ENCODE data around the gene LMBR1.

DNA sequence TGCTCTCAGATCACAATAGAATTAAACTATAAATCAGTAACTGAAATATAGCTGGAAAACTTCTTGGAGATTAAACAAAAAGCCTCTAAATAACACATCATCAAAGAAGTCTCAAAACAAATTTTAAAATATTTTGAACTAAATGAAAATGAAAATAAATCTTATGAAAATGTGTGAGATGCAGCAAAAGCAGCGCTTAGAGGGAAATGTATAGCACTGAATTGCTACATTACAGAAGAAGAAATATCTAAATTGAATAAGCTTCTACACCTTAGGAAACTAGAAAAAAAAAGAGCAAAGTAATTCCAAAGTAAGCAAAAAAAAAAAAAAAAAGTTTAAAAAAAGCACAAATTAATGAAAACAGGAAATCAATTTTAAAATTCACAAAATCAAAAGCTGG is 35.2 kb downstream of the LMBR1 start:
- TF ChIP-seq EZH2 (IDR thresholded peaks at IDR 0.05), result no peak
- TF ChIP-seq POLR2AphosphoS5 (IDR thresholded peaks at IDR 0.05; ENCODE audit: borderline replicate concordance, low read depth, low read length), result no peak

All from SK-N-MC (cell line).